KOPT-K1 (cell line): ENCODE results near the gene METAP1.
A peak's percentile ranks its signal among the peaks of the same experiment; 100 is the strongest.

Source experiments
- H3K27ac ChIP-seq: fragments of 200-600 bp; sonication (generic); 2 replicates; pipeline ENCODE4 v1.5.1; 2016; ENCODE audit warnings: antibody characterized with exemption, mild to moderate bottlenecking, low read depth, low read length; ENCODE audit not compliant: poor library complexity, severe bottlenecking
- H3K36me3 ChIP-seq: fragments of 200-600 bp; sonication (generic); 2 replicates; pipeline ENCODE4 v1.5.1; 2017; ENCODE audit warnings: antibody characterized with exemption, mild to moderate bottlenecking, low read length, moderate library complexity; ENCODE audit not compliant: insufficient read depth
- H3K9me3 ChIP-seq: fragments of 200-600 bp; sonication (generic); 2 replicates; pipeline ENCODE4 v1.5.1; 2017; ENCODE audit warnings: antibody characterized with exemption, low read length, mild to moderate bottlenecking; ENCODE audit not compliant: insufficient read depth, poor library complexity, severe bottlenecking

METAP1 gene

DNA sequence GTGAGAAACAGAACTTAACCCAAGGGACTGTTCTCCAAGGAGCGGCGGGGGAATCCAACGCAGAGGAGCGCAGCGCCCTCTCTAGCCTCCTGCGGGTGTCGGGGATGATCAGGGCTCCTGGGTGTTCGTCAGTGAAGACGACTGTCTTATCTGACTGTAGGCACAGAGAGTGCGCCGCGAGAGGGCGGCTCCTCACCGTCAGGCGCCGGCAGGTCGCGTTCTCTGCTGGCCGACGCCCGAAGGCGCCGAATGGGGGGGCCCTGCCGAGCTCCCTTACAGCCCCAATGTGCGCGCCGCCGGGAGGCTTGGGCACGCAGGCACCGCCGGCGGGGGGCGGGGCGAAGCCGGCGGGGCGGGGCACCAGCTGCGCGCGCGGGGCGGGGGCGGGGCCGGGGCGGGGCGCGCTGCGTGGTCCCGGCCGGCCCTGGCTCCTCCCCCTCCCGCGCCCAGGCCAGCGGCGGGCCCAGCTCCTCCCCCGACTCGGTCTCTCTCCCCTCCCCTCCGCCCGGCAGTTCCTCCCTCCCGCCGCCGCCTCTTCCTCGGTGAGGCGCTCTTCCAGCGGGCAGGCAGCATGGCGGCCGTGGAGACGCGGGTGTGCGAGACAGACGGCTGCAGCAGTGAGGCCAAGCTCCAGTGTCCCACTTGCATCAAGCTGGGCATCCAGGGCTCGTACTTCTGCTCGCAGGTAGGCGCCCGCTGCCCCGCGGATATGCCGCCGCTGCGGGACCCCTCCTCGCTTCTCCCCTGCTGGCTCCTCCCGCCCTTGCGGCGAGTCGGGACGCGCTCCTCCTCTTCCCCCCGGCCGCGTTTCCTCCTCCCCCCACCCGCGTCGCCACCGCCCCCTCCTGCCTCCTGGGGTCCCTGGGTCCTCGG, at the start of gene METAP1:
Gene METAP1, plus strand, starts transcription at position 539 of the 873 bp plus-strand sequence. Its CDS starts 33 bp downstream, at position 572.
- H3K9me3 ChIP-seq: no peaks in the 10 kb centered on the region

GRCh38 chr4:98946359-98946758, 49.2 kb upstream of the METAP1 start:
- no peaks in the 10 kb centered on the region for H3K9me3 ChIP-seq

More for the DNA sequence above, at the start of gene METAP1:
- Histone ChIP-seq H3K27ac (peak within 1 kb of the TSS; percentile 95), H3K36me3 (0 out of 2 replicates have a peak, but pooled peaks cover 7% of the 10 kb centered on the region)

GRCh38 chr4:98950925-98951324, 44.6 kb upstream of the METAP1 start:
- H3K27ac ChIP-seq: no peak overlapping the region
- no peaks in the 10 kb centered on the region for H3K9me3 ChIP-seq
- no peaks in the 10 kb centered on the region for H3K36me3 ChIP-seq

More at GRCh38 chr4:98946359-98946758, 49.2 kb upstream of the METAP1 start:
- H3K36me3 ChIP-seq: no peaks in the 10 kb centered on the region
- no peak overlapping the region for H3K27ac ChIP-seq

DNA sequence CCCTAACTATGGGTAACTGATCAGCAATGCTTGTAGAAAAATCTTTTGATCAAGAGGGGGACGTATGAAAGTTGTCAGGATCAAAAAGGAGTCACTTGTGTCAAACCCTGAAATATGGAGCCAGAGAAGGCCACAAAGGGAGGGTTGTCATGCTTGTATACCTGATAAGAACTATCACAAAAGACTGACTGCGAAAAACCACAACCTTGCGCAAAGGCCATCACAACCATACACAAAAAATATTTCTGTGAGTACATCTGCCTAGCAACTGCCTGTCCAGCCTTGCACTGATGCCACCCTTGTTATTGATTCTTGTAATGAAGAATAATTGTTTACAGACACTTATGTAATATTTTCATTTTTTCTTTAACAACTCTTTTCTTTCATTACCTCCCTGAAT, 43.8 kb upstream of the METAP1 start:
- Histone ChIP-seq H3K36me3 (no peaks in the 10 kb centered on the region), H3K27ac (no peak overlapping the region), H3K9me3 (no peaks in the 10 kb centered on the region)

- Histone ChIP-seq H3K27ac (no peak overlapping the region), H3K9me3 (no peaks in the 10 kb centered on the region), H3K36me3 (no peaks in the 10 kb centered on the region)
Measured at GRCh38 chr4:98955229-98955628, 40.3 kb upstream of the METAP1 start.

DNA sequence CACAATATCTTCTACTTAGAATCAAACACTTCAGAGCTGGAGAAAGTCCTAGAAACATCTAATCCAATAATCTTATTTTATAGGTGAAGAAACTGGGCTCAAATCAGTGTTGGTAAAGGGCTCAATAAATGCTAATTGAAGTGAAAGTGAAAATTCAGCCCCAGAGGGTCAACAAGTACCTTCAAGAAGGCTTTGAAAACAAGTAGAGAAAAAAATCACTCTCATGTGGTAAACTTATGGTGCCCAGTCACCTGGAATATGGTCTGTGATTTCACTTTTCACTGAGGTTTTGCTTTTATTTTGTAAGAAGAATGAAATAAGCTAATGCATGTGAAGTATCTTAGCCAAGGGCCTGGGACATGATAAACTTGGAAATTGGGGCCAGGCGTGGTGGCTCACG, 37.5 kb upstream of the METAP1 start:
- H3K9me3 ChIP-seq: no peaks in the 10 kb centered on the region
- no peaks in the 10 kb centered on the region for H3K36me3 ChIP-seq
- no peak overlapping the region for H3K27ac ChIP-seq

- Histone ChIP-seq H3K27ac (no peak overlapping the region), H3K36me3 (no peaks in the 10 kb centered on the region), H3K9me3 (no peaks in the 10 kb centered on the region)
Measured at GRCh38 chr4:98959411-98959810, 36.1 kb upstream of the METAP1 start.

DNA sequence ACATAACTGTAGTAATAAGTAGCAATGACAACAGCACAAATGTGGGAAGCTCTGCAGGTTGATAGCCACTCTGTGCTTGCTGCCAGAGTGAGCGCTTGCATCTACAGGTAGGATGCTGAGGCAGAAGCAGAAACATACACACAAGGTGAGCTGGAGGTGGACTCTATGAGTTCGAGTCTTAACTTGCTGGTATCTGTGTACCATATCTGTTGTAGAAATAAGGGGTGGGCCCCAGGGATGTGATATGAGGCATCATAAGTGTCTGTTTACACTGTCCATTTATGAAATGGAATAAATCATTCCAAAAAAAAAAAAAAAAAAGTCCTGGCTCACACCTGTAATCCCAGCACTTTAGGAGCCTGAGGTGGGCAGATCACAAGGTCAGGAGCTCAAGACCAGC, 33.8 kb upstream of the METAP1 start:
- Histone ChIP-seq H3K9me3 (no peaks in the 10 kb centered on the region), H3K27ac (no peak overlapping the region), H3K36me3 (no peaks in the 10 kb centered on the region)

DNA sequence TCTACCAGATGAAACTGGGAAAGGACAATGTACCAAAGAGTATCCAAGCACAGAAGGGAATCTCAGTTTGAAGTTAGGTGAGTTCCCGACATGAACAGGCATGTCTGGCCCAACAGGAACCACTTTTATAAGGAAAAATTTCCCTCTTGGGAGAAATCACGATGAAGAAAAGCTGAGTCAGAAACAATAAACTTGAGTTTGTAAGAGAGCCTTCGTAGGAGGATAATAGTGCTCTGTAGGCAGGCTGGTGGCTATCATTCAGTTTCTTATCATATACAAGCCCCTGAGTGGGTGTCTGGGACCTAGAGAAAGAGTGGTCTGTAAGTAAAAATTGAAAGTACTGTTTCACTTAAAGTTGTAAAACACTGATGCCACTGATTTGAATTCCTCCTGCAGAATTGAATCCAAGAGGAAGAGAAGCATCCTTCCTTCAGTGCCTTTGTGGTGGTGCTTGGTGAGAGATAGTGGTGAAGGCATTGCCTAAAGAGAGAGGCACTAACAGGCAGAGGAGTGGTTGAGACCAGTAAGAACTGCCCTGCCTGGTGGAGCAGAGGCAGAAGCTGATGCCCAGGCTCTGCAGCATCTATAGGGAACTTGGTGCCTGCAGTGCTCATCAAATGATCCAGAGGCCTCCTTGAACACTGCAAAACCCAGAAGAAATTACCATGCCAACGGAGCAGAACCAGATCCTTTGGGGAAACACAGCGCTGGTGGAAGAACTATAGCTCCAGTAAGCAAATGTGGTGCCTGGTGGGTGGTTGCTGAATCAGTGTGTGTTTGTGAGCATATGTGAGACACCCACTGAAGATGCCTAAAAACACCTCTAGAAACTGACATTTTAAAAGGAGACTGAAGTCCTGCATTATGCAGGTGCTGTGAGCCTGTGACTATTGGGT, 31.7 kb upstream of the METAP1 start:
- Histone ChIP-seq H3K27ac (no peak overlapping the region), H3K9me3 (no peaks in the 10 kb centered on the region)

DNA sequence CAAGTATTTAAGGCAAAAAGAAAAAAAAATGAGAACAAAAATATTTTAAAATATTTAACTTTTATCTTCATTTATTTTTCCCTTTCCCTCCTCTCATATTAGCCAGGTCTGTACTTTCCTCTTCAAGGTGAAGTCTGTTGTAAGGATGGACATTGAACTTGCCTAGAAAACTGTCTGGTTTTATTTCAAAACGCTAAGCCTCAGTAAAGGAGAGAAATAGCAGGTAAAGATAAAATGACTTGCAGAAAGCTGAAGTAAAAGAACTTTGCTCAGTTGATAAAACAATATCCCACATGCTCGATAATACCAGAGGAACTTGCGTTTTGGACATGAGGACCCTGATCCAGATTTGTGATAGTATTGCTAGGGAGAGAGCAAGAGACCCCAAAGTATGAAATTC, 28.6 kb upstream of the METAP1 start:
- Histone ChIP-seq H3K36me3 (no peaks in the 10 kb centered on the region), H3K9me3 (no peaks in the 10 kb centered on the region), H3K27ac (no peak overlapping the region)

More for the DNA sequence above, 31.7 kb upstream of the METAP1 start:
- no peaks in the 10 kb centered on the region for H3K36me3 ChIP-seq

DNA sequence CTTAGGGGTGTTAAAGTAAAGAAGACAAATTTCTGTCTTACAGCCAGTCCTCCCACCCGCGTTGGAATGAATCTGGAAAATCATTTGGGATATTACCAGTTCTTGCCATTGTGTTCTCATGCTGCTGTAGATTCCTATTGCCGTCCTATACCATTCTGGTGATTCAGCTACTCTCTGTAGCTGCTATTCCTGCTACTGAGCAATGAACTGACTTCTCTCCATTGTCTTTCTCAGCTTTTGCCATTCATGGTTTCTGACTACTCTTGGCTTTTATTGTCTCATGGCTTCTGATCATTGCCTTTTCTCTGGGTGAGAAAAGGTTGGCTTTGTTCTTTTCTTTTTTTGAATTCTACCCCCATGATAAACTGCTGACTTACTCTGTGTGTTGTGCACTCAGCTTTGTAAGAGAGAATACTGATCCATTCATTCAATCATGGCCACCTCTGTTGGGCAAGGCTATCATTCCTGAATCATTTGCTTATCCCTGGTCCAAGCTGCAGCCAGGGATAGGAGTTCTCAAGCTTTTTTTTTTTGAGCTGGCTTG, 27.7 kb upstream of the METAP1 start:
- Histone ChIP-seq H3K27ac (no peak overlapping the region), H3K36me3 (no peaks in the 10 kb centered on the region), H3K9me3 (no peaks in the 10 kb centered on the region)

GRCh38 chr4:98969878-98970785, 25.4 kb upstream of the METAP1 start:
- no peak overlapping the region for H3K27ac ChIP-seq

DNA sequence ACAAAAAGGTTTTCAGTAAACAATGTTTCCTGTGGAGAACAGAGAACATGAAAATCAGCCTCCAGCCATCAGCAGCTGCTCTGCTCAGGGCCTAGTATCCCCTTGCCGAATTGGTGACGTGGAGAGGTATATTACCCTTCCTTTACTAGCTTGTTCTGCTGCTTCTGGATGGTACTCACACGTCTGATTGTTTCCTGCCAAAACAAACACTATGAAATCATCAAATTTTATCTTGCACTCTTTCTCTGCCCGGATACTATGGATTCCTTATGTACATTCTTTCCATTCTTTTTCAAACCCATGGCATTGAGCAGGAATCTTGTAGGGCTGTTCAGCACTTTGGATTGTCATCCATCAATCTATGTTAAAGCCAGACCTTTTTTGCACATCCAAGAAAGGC, 18.8 kb upstream of the METAP1 start:
- H3K36me3 ChIP-seq: no peaks in the 10 kb centered on the region
- H3K27ac ChIP-seq: no peak overlapping the region
- H3K9me3 ChIP-seq: no peaks in the 10 kb centered on the region

More at GRCh38 chr4:98969878-98970785, 25.4 kb upstream of the METAP1 start:
- no peaks in the 10 kb centered on the region for H3K36me3 ChIP-seq
- H3K9me3 ChIP-seq: no peaks in the 10 kb centered on the region

GRCh38 chr4:98977557-98977956, 18.0 kb upstream of the METAP1 start:
- H3K9me3 ChIP-seq: no peaks in the 10 kb centered on the region
- no peak overlapping the region for H3K27ac ChIP-seq
- no peaks in the 10 kb centered on the region for H3K36me3 ChIP-seq
